Amygdala (tissue), 56 donors: ENCODE measurements around the gene GDPD2.

ENCODE experiments used
- DNase-seq, 56 donors: peaks; one replicate each; lab custom pipeline; 2025; lab: John Stamatoyannopoulos, UW

GDPD2 gene

GRCh38 chrX:70437011-70437410 lies 13.9 kb downstream of the GDPD2 start:
- DNase-seq = no peak

GRCh38 chrX:70437921-70438665 lies 15.0 kb downstream of the GDPD2 start:
- no peak for DNase-seq

- no peak for DNase-seq
These were observed 15.9 kb downstream of the GDPD2 start for GRCh38 chrX:70439016-70439415.

GRCh38 chrX:70442224-70442623 lies 19.1 kb downstream of the GDPD2 start:
- DNase-seq = no peak

GRCh38 chrX:70444326-70444945 lies 21.3 kb downstream of the GDPD2 start, which contains the start of gene DLG3:
DLG3 (plus strand) TSS chrX:70444835; CDS start chrX:70445202, 367 bp downstream.
- DNase-seq = peak in 53 of 56 donors; percentile 1 to 79 (median 38)

- peak in 2 of 56 donors; percentile 29 to 46 for DNase-seq
These were observed 22.0 kb downstream of the GDPD2 start for GRCh38 chrX:70444946-70445656.

- peak in 1 of 56 donors; percentile 4 for DNase-seq
These were observed 22.8 kb downstream of the GDPD2 start for GRCh38 chrX:70445951-70446350.

- DNase-seq = no peak
These were observed 23.6 kb downstream of the GDPD2 start for GRCh38 chrX:70446380-70447350.

GRCh38 chrX:70449457-70449966 lies 26.4 kb downstream of the GDPD2 start:
- no peak for DNase-seq

GRCh38 chrX:70452143-70452733 lies 29.1 kb downstream of the GDPD2 start:
- DNase-seq = peak in 17 of 56 donors; percentile 1 to 44 (median 18)

GRCh38 chrX:70453024-70453618 lies 30.0 kb downstream of the GDPD2 start:
- no peak for DNase-seq

- peak in 14 of 56 donors; percentile 2 to 58 (median 10) for DNase-seq
These were observed 31.6 kb downstream of the GDPD2 start for GRCh38 chrX:70454441-70455365.

GRCh38 chrX:70455366-70456202 lies 32.5 kb downstream of the GDPD2 start:
- DNase-seq = no peak

- DNase-seq = no peak
These were observed 33.1 kb downstream of the GDPD2 start for GRCh38 chrX:70456256-70456655.

GRCh38 chrX:70461026-70461425 lies 37.9 kb downstream of the GDPD2 start:
- DNase-seq = no peak

- no peak for DNase-seq
These were observed 40.9 kb downstream of the GDPD2 start for GRCh38 chrX:70464051-70464450.

- no peak for DNase-seq
These were observed 43.9 kb downstream of the GDPD2 start for GRCh38 chrX:70466968-70467367.
